ENCODE data around the gene TCEANC2.

GRCh38 chr1:54045496-54045895, 7.9 kb upstream of the TCEANC2 start:
- TF ChIP-seq CTCF (IDR thresholded peaks at IDR 0.05), result no peak
- TF ChIP-seq POLR2A (IDR thresholded peaks at IDR 0.05), result no peak
